Measurements from ENCODE around the gene CD96.
"Not testable (repeated sequence)": the region's sequence is repeated elsewhere in the genome, so short reads cannot be mapped to it uniquely, and the experiment has no call there.

Gene CD96

GRCh38 chr3:111561902-111562301 lies 19.9 kb downstream of the CD96 start:
- H3K4me3 ChIP-seq (ENCODE audit: low read length in 2 of 2); H3K36me3 ChIP-seq (ENCODE audit: control insufficient read depth in 2 of 2, insufficient read depth in 2 of 2, low read length in 2 of 2); H3K27ac ChIP-seq (ENCODE audit: low read length); H3K4me1 ChIP-seq (ENCODE audit: control insufficient read depth, insufficient read depth, low read length); H3K27me3 ChIP-seq (ENCODE audit: control insufficient read depth in 1 of 2, insufficient read depth in 2 of 2, low read length in 2 of 2); H3K9me3 ChIP-seq (ENCODE audit: control insufficient read depth in 2 of 2, low read length in 2 of 2); H3K9ac ChIP-seq (ENCODE audit: low read length in 2 of 2): not testable (repeated sequence)

- H3K9ac ChIP-seq (ENCODE audit: low read length in 2 of 2): no peak overlapping the region
- H3K9me3 ChIP-seq (ENCODE audit: control insufficient read depth in 2 of 2, low read length in 2 of 2): no peaks in the 10 kb centered on the region
- H3K36me3 ChIP-seq (ENCODE audit: control insufficient read depth in 2 of 2, insufficient read depth in 2 of 2, low read length in 2 of 2): no peaks in the 10 kb centered on the region
- H3K27me3 ChIP-seq (ENCODE audit: control insufficient read depth in 1 of 2, insufficient read depth in 2 of 2, low read length in 2 of 2): no peaks in the 10 kb centered on the region
- no peak overlapping the region for H3K27ac ChIP-seq (ENCODE audit: low read length)
- H3K4me3 ChIP-seq (ENCODE audit: low read length in 2 of 2): no peak overlapping the region
- no peaks in the 10 kb centered on the region for H3K4me1 ChIP-seq (ENCODE audit: control insufficient read depth, insufficient read depth, low read length)
Measured at GRCh38 chr3:111566844-111567243, 24.8 kb downstream of the CD96 start.

- H3K9ac ChIP-seq (ENCODE audit: low read length in 2 of 2): no peak overlapping the region
- no peaks in the 10 kb centered on the region for H3K27me3 ChIP-seq (ENCODE audit: control insufficient read depth in 1 of 2, insufficient read depth in 2 of 2, low read length in 2 of 2)
- H3K36me3 ChIP-seq (ENCODE audit: control insufficient read depth in 2 of 2, insufficient read depth in 2 of 2, low read length in 2 of 2): no peaks in the 10 kb centered on the region
- H3K27ac ChIP-seq (ENCODE audit: low read length): no peak overlapping the region
- H3K9me3 ChIP-seq (ENCODE audit: control insufficient read depth in 2 of 2, low read length in 2 of 2): no peaks in the 10 kb centered on the region
- no peaks in the 10 kb centered on the region for H3K4me1 ChIP-seq (ENCODE audit: control insufficient read depth, insufficient read depth, low read length)
- H3K4me3 ChIP-seq (ENCODE audit: low read length in 2 of 2): no peak overlapping the region
Measured at GRCh38 chr3:111568355-111568754, 26.4 kb downstream of the CD96 start.

GRCh38 chr3:111568911-111569310 lies 26.9 kb downstream of the CD96 start:
- no peaks in the 10 kb centered on the region for H3K36me3 ChIP-seq (ENCODE audit: control insufficient read depth in 2 of 2, insufficient read depth in 2 of 2, low read length in 2 of 2)
- H3K4me3 ChIP-seq (ENCODE audit: low read length in 2 of 2): no peak overlapping the region
- no peaks in the 10 kb centered on the region for H3K27me3 ChIP-seq (ENCODE audit: control insufficient read depth in 1 of 2, insufficient read depth in 2 of 2, low read length in 2 of 2)
- no peak overlapping the region for H3K9ac ChIP-seq (ENCODE audit: low read length in 2 of 2)
- H3K27ac ChIP-seq (ENCODE audit: low read length): no peak overlapping the region
- no peaks in the 10 kb centered on the region for H3K4me1 ChIP-seq (ENCODE audit: control insufficient read depth, insufficient read depth, low read length)
- H3K9me3 ChIP-seq (ENCODE audit: control insufficient read depth in 2 of 2, low read length in 2 of 2): no peaks in the 10 kb centered on the region

GRCh38 chr3:111570404-111571030 lies 28.5 kb downstream of the CD96 start:
- no peaks in the 10 kb centered on the region for H3K4me1 ChIP-seq (ENCODE audit: control insufficient read depth, insufficient read depth, low read length)
- no peaks in the 10 kb centered on the region for H3K9me3 ChIP-seq (ENCODE audit: control insufficient read depth in 2 of 2, low read length in 2 of 2)
- H3K27ac ChIP-seq (ENCODE audit: low read length): no peak overlapping the region
- H3K4me3 ChIP-seq (ENCODE audit: low read length in 2 of 2): no peak overlapping the region
- H3K9ac ChIP-seq (ENCODE audit: low read length in 2 of 2): no peak overlapping the region
- no peaks in the 10 kb centered on the region for H3K27me3 ChIP-seq (ENCODE audit: control insufficient read depth in 1 of 2, insufficient read depth in 2 of 2, low read length in 2 of 2)
- no peaks in the 10 kb centered on the region for H3K36me3 ChIP-seq (ENCODE audit: control insufficient read depth in 2 of 2, insufficient read depth in 2 of 2, low read length in 2 of 2)

GRCh38 chr3:111571282-111571681 lies 29.3 kb downstream of the CD96 start:
- no peak overlapping the region for H3K27ac ChIP-seq (ENCODE audit: low read length)
- H3K27me3 ChIP-seq (ENCODE audit: control insufficient read depth in 1 of 2, insufficient read depth in 2 of 2, low read length in 2 of 2): no peaks in the 10 kb centered on the region
- no peak overlapping the region for H3K9ac ChIP-seq (ENCODE audit: low read length in 2 of 2)
- H3K4me1 ChIP-seq (ENCODE audit: control insufficient read depth, insufficient read depth, low read length): no peaks in the 10 kb centered on the region
- no peaks in the 10 kb centered on the region for H3K9me3 ChIP-seq (ENCODE audit: control insufficient read depth in 2 of 2, low read length in 2 of 2)
- no peak overlapping the region for H3K4me3 ChIP-seq (ENCODE audit: low read length in 2 of 2)
- no peaks in the 10 kb centered on the region for H3K36me3 ChIP-seq (ENCODE audit: control insufficient read depth in 2 of 2, insufficient read depth in 2 of 2, low read length in 2 of 2)

GRCh38 chr3:111571907-111572460 lies 30.0 kb downstream of the CD96 start:
- Histone ChIP-seq H3K27me3 (ENCODE audit: control insufficient read depth in 1 of 2, insufficient read depth in 2 of 2, low read length in 2 of 2) (no peaks in the 10 kb centered on the region), H3K4me3 (ENCODE audit: low read length in 2 of 2) (no peak overlapping the region), H3K27ac (ENCODE audit: low read length) (no peak overlapping the region), H3K9ac (ENCODE audit: low read length in 2 of 2) (no peak overlapping the region), H3K9me3 (ENCODE audit: control insufficient read depth in 2 of 2, low read length in 2 of 2) (no peaks in the 10 kb centered on the region), H3K4me1 (ENCODE audit: control insufficient read depth, insufficient read depth, low read length) (no peaks in the 10 kb centered on the region), H3K36me3 (ENCODE audit: control insufficient read depth in 2 of 2, insufficient read depth in 2 of 2, low read length in 2 of 2) (no peaks in the 10 kb centered on the region)

- Histone ChIP-seq H3K27me3 (ENCODE audit: control insufficient read depth in 1 of 2, insufficient read depth in 2 of 2, low read length in 2 of 2) (no peaks in the 10 kb centered on the region), H3K36me3 (ENCODE audit: control insufficient read depth in 2 of 2, insufficient read depth in 2 of 2, low read length in 2 of 2) (no peaks in the 10 kb centered on the region), H3K4me1 (ENCODE audit: control insufficient read depth, insufficient read depth, low read length) (no peaks in the 10 kb centered on the region), H3K4me3 (ENCODE audit: low read length in 2 of 2) (no peak overlapping the region), H3K27ac (ENCODE audit: low read length) (no peak overlapping the region), H3K9ac (ENCODE audit: low read length in 2 of 2) (no peak overlapping the region), H3K9me3 (ENCODE audit: control insufficient read depth in 2 of 2, low read length in 2 of 2) (no peaks in the 10 kb centered on the region)
Measured at GRCh38 chr3:111577113-111577512, 35.1 kb downstream of the CD96 start.

- H3K27ac ChIP-seq (ENCODE audit: low read length): no peak overlapping the region
- no peaks in the 10 kb centered on the region for H3K36me3 ChIP-seq (ENCODE audit: control insufficient read depth in 2 of 2, insufficient read depth in 2 of 2, low read length in 2 of 2)
- no peak overlapping the region for H3K9ac ChIP-seq (ENCODE audit: low read length in 2 of 2)
- H3K27me3 ChIP-seq (ENCODE audit: control insufficient read depth in 1 of 2, insufficient read depth in 2 of 2, low read length in 2 of 2): no peaks in the 10 kb centered on the region
- no peaks in the 10 kb centered on the region for H3K4me1 ChIP-seq (ENCODE audit: control insufficient read depth, insufficient read depth, low read length)
- H3K9me3 ChIP-seq (ENCODE audit: control insufficient read depth in 2 of 2, low read length in 2 of 2): no peaks in the 10 kb centered on the region
- H3K4me3 ChIP-seq (ENCODE audit: low read length in 2 of 2): no peak overlapping the region
Measured at GRCh38 chr3:111577798-111578685, 36.0 kb downstream of the CD96 start.

GRCh38 chr3:111578867-111579266 lies 36.9 kb downstream of the CD96 start:
- no peak overlapping the region for H3K9ac ChIP-seq (ENCODE audit: low read length in 2 of 2)
- no peak overlapping the region for H3K4me3 ChIP-seq (ENCODE audit: low read length in 2 of 2)

GRCh38 chr3:111579495-111579894 lies 37.5 kb downstream of the CD96 start:
- no peak overlapping the region for H3K27ac ChIP-seq (ENCODE audit: low read length)
- H3K9ac ChIP-seq (ENCODE audit: low read length in 2 of 2): no peak overlapping the region
- H3K4me3 ChIP-seq (ENCODE audit: low read length in 2 of 2): no peak overlapping the region
- H3K4me1 ChIP-seq (ENCODE audit: control insufficient read depth, insufficient read depth, low read length): no peaks in the 10 kb centered on the region
- no peaks in the 10 kb centered on the region for H3K36me3 ChIP-seq (ENCODE audit: control insufficient read depth in 2 of 2, insufficient read depth in 2 of 2, low read length in 2 of 2)
- H3K9me3 ChIP-seq (ENCODE audit: control insufficient read depth in 2 of 2, low read length in 2 of 2): no peaks in the 10 kb centered on the region
- H3K27me3 ChIP-seq (ENCODE audit: control insufficient read depth in 1 of 2, insufficient read depth in 2 of 2, low read length in 2 of 2): no peaks in the 10 kb centered on the region

More at GRCh38 chr3:111578867-111579266, 36.9 kb downstream of the CD96 start:
- H3K27ac ChIP-seq (ENCODE audit: low read length): no peak overlapping the region
- H3K36me3 ChIP-seq (ENCODE audit: control insufficient read depth in 2 of 2, insufficient read depth in 2 of 2, low read length in 2 of 2): no peaks in the 10 kb centered on the region
- no peaks in the 10 kb centered on the region for H3K9me3 ChIP-seq (ENCODE audit: control insufficient read depth in 2 of 2, low read length in 2 of 2)
- no peaks in the 10 kb centered on the region for H3K4me1 ChIP-seq (ENCODE audit: control insufficient read depth, insufficient read depth, low read length)
- no peaks in the 10 kb centered on the region for H3K27me3 ChIP-seq (ENCODE audit: control insufficient read depth in 1 of 2, insufficient read depth in 2 of 2, low read length in 2 of 2)

Measured in stomach smooth muscle (tissue), 2 donors.